ENCODE results near the gene TMEM74B.
"Not testable (repeated sequence)": the region's sequence is repeated elsewhere in the genome, so short reads cannot be mapped to it uniquely, and the experiment has no call there.

Gene TMEM74B

DNA sequence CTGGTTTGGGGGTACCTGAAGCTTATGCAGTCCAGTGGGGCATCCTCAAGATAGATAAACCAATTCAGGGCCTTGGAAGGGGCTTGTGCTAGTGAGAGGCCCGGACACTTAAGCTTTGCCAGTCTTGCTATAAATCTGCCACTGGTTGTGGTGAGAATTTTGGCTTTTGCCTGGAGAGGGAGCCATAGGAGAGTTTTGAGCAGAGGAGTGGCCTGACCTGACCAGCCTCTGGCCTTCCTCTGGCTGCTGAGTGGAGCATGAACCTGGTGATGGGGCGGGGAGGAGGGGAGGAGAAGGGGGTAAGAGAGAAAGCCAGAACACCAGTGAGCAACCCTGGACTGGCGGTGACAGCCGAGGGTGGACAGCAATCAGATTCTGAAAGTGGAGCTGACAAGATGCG, 7.1 kb downstream of the TMEM74B start:
- DNase-seq, result no peak

DNA sequence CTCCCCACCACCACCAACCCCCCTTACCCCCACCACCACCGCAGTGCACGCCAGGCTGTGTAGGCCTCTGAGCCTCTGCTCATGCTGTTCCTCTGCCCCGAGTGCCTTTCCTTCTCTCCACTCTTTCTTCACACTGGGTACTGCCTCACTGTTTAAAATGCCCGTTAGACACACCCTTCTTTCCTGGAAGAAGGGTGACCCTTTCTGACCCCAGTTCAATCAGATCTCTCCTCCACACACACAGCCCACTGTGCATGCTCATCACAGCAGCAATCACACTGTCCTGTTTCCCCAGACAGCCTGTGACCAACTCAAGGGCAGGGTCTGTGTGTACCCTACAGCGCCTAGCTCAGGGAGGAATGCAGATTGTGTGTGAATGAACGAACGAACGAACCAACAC, 10.0 kb downstream of the TMEM74B start:
- DNase-seq, result no peak

DNA sequence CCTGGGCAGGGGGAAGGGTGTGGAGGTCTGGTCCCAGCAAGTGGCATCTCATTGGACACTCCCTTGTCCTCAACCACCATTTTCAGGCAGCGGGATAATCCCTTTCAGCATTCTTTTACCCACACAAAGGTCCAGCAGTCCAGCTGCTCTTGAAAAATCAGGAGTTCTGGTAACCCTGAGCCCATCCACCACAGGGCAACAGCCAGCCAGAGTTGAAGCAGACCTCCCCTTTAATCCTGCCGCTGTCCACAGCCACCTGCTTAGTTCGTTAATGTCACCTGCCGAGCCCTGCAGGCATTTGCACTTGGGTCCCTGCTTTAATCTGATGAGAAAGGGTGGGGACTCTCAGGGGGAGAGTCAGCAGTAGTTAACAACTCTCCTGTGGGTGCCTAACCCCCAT, 11.1 kb downstream of the TMEM74B start:
- no peak for DNase-seq

DNA sequence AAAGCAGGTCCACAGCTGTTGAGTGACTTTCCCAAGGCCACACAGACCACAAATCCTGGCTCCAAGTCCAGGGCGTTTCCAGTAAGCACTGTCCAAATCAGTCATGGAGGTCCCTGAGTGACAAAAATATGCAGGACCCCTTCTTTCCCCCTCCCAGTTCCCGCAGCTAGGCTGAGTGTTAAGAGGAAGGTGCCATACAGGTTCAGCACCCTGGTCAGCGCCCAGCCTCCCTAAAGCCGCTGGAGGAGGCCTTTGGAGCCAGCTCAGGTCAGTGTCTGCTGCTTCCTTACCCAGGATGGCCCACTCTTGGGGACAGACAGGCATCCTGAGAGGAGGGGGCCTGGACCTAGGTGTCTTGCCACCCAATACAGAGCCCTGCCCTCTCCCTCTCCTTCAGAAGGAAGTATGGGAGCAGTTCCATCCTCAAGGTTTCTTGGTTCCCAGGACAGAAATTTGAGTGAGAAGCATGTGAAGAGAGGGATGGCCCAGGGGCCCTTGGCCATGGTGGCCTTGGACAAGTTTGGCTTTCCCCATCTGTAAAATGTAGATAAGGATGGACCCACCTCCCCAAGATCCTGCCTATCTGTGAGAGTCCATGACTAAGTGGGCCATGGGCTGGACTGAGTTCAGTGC, 13.2 kb downstream of the TMEM74B start:
- DNase-seq, result no peak

DNA sequence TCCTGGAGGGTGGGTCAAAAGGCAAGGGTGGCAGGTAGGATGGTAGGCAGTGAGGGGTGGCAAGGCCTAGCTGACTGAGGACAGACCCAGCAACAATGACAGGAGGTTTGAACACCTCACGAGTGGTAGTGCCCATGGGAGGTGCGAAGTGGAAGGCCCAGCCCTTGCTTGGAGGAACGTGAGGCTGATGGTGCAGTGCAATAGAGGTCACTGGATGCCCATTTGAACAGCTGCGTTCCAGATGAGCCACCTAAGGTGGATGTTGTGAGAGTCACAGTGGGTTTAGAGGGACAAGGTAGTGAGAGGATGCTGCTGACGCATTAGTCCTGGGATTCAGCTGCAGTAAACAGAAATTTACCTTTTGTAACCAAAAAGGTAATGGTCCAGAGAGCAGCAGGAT, 15.6 kb downstream of the TMEM74B start:
- no peak for DNase-seq

DNA sequence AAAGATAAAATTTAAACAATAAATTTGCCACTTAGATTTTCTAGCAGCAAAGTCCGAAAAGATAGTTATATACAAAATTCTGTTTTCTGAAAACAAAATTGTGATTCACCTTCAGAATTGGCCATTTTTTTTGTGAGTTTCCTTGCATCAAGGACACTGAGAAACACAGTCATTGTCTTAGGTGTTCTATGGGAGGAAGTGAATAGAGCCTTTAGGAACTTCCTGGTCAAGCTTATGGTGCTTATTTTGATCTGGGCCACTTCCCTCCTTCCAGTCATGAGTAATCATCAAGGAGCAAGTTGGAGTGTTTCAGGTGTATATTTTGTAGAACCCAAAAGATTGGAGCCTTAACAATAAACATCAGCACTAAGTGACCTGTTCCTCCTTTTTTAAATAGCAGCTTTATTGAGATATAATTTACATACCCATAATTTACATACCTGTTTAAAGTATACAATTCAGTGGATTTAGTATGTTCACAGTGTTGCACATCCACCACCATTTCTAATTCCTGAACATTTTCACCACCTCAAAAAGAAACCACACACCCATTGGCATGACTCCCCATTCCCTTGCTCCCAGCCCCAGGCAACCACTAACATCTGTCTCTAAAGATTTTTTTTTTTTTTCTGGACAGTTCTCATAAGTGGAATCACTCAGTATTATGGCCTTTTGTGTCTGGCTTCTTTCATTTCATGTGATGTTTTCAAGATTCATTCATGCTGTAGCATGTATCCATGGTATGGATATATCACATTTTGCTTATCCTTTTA, 17.6 kb downstream of the TMEM74B start:
- DNase-seq, result no peak

DNA sequence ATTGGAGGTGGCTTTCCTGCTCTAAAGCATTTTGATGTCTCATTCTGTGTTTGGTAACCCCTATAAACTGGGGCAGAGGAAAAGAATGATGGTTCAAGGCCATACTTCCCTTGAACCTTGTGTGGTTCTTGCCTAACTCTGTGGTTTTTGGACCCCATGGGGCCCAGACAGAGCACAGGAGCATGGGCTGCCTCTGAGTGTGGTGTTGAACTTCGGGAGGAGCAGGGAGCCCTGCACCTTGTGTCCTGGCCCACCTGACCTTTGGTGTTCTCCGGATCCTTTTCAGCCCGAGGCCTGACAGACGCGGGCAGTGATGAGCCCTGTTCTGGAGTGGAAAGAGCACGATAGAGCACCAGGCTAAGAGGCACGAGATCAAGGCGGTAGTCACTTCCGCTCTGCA, 18.8 kb downstream of the TMEM74B start:
- DNase-seq, result no peak

DNA sequence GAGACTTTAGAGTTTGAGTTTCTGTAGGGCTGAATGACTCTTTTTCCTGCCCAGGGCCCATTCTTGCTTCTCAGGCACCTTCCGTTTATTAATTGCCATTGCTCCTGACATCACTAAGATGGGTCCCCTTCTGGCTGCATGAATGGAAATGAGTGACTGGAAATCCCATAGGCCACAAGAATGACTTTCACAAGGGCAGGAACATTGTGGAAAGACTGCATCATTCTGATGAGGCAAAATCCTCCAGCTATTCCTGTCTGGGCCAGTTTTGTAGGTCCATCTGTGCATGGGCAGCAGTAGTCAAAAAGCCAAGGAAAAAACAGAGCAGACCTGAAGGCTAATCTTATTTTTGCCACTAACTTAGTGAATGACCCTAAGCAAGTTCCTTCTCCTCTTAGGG, 19.3 kb downstream of the TMEM74B start:
- DNase-seq, result no peak

DNA sequence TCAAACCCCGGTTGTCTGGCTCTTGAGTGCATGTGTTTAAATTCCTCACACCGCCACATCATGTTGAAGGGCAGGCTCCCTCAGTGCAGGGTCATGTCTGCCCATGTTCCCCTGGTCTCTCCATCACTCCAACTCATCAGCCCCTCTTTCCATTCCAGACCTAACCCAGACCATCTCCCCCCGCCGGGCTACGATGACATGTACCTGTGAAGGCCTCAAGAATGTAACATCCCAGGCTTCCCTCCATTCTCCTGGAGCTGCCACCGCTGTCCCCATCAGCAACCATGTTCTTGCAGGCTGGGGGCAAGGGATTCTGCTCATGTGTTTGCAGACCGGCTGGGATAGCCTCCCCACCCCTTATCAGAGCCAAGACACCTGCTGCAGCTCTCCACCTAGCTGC, 19.9 kb downstream of the TMEM74B start:
- DNase-seq, result no peak

DNA sequence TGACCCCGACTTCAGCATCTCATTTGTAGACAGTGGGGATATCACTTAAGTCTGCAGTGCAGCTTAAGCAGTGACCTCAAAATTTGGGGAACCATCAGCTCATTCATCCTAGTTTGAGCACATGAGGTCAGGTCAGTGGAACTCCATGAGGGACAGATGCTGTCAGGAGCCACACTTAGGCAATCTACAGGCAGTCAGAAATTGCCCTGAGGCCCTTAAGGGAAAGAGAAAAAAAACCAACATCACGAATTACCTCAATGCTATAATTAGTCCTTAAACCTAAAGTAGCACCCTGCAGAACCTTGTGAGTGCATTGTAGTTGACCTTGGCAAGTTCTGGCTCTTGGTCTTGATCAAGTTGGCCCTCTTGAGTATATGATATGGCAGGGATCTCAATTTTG, 21.1 kb downstream of the TMEM74B start:
- DNase-seq, result no peak

DNA sequence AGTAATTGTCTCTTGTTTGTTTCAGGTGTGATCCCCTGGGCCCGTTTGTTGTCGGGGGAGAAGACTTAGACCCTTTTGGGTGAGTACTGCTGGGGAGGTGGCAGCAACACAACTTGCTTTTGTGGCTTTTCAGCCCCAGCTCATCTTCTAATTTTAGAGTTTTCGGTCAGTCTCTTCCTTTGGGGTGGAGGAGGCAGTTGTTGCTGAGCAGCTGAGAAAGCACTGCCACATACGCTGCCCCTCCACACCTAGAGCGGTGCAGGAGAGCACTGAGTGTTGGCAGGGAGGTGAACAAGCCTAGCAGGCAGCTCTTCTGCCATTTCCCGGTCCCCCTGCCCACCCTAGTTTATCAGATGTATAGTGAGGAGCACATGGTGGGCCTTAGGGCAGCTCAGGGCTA, 21.7 kb downstream of the TMEM74B start:
- DNase-seq, result no peak

DNA sequence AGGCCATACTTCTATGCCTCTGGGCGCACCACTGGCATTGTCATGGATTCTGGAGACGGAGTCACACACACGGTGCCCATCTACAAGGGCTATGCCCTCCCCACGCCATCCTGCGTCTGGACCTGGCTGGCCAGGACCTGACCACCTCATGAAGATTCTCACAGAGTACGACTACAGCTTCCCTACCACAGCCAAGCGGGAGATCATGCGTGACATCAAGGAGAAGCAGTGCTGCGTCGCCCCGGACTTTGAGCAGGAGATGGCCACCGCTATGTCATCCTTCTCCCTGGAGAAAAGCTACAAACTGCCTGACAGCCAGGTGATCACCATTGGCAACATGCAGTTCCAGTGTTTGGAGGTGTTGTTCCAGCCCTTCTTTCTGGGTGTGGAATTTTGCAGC, 23.8 kb downstream of the TMEM74B start:
- no peak for DNase-seq

DNA sequence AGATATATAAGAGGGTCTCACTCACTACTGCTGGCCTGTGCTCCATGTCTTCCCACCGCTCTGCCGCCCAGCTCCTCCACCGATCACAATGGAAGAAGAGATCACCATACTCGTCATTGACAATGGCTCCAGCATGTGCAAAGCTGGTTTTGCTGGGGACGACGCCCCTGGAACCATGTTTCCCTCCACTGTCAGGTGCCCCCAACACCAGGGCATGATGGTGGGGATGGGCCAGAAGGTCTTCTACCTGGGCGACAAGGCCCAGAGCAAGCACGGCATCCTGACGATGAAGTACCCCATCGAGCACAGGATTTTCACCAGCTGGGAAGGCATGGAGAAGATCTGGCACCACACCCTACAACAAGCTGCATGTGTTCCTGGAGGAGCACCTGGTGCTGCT, 24.3 kb downstream of the TMEM74B start:
- DNase-seq, result no peak

DNA sequence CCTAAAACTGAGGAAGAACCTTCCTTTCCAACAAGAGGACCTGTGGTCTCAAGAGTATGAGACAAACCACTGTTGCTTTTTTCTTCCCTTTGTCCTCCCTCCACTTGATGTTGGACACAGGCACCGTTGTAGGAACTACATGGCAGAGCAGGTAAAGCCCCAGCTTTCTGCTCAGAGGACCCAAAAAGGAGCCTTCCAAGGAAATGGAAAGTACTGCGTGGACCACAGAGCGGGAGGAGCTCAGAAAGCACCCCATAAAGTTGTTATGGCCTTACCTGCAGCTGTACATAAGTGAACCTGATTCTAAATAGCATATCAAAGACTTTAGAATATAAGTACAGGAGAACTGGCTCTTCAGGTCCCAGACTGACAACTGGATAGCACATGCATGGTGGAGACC, 29.4 kb downstream of the TMEM74B start:
- no peak for DNase-seq

DNA sequence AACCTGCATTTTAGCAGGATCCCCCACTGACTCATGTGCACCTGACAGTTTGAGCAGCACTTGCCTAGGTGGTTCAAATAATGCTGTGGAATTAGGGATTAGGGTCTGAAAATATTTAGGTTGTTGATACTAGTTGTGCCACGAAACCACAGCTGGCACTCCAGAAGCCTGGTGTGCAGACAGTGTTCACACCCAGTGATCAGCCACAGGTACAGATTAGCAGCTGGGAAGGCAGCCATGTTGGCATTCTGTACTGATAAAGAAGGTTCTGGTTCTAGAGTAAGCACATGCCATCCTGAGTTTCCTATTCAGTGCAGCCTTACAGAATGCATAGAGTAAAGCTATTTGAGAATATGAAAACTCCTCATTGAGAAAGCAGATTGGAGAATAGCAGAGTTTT, 30.1 kb downstream of the TMEM74B start:
- DNase-seq, result no peak

DNA sequence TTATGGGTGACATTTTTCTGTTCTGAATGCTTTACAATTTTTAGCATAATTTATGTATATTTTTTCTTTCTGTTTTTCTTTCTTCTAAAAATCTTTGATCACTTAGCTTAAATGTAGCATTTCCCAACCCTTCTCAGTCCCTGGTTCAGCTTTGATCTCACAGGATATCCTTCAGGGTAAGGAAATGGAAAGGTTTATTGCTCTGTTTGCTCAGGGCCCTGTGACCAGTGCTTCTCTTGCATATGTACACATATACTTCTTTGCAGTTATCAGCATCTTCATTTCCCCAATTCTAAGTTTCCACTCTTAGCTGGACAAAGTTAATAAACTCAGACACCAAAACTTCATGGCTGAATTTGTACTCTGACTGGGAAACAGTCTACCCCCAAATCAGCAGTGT, 30.6 kb downstream of the TMEM74B start:
- no peak for DNase-seq

DNA sequence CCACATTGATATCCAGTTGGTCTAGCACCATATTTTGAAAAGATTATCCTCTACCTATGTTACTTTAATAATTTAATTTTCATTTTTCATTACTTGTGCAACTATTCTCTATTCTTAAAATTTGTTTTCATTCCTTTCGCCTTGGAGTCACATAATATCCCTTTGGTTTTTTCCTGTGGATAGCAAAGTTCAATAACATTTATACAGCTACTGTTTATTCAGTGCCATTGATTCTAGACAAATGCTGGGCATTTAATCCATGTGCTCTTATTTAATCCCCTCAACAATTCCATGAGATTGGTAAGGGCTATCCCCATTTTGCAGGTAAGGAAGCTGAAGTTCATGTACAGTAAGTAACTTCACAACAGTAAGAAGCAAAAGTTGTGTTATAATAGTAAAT, 33.8 kb downstream of the TMEM74B start:
- DNase-seq, result no peak

DNA sequence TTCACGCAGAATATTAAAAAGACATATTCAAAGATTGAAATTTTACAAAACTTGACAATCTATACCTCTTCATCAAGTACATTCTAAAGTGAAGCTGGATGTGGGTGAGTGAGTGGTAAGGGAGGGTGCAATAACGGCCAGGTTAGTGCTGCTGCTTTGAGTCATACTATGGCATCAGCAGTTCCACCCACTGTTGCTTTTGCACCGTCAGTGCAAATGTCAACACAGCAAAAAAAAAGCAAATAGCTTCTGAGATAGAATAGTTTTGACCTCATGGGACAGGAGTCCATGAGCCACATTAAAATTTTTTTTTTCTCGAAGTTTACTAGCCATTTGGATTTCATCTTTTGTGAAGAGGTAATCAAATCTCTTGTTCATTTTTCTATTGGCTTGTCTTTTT, 34.6 kb downstream of the TMEM74B start:
- DNase-seq, result no peak

DNA sequence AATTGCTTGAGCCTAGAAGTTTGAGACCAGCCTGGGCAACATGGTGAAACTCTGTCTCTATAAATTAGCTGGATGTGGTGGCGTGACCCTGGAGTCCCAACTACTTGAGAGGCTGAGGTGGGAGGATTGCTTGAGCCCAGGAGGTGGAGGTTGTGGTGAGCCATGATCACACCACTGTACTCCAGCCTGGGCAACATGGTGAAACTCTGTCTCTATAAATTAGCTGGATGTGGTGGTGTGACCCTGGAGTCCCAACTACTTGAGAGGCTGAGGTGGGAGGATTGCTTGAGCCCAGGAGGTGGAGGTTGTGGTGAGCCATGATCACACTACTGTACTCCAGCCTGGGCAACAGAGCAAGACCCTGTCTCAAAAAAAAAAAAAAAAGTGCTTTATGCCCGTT, 35.0 kb downstream of the TMEM74B start:
- DNase-seq, result not testable (repeated sequence)

DNA sequence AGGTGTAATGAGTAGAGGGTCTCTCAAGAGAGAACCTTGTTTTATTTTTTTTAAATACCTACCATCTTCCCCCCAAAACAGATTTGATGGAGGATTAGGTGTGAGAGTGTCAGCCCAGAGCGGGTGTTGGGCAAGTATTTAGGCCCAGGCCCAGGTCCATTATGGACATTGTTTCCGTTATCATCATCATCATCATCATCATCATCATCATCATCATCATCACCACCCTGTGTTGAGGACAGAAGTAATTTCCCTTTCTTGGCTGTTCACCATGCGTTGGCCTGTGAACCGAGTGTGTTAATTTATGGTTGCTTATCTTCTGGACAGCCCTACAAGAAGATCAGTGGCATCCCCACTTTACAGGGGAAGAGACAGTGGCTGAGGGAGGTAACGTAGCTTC, 37.8 kb downstream of the TMEM74B start:
- no peak for DNase-seq

DNA sequence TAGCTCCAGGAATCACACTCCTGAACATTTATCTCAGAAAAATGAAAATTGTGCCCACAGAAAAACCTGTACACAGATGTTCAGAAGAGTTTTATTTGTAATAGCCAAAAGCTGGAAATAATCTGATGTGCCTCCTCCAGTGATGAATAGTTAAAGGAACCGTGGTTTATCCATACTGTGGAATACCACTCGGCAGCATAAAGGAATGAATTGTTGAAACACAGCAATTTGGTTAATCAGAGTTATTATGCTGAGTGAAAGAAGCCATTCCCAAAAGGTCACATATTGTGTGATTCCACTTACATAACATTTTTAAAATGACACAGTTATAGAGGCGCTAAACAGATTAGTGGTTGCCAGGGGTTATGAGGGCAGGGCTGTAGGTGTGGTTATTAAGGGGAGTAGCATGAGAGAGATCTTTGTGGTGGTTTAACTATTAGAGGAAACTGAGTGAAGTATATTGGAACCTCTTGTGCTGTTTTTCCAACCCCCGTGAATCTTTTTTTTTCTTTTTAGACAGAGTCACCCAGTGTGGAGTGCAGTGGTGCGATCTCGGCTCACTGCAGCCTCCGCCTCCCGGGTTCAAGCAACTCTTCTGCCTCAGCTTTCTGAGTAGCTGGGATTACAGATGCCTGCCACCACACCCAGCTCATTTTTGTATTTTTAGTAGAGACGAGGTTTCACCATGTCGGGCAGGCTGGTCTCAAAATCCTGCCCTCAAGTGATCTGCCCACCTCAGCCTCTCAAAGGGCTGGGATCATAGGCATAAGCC, 40.2 kb downstream of the TMEM74B start:
- no peak for DNase-seq

DNA sequence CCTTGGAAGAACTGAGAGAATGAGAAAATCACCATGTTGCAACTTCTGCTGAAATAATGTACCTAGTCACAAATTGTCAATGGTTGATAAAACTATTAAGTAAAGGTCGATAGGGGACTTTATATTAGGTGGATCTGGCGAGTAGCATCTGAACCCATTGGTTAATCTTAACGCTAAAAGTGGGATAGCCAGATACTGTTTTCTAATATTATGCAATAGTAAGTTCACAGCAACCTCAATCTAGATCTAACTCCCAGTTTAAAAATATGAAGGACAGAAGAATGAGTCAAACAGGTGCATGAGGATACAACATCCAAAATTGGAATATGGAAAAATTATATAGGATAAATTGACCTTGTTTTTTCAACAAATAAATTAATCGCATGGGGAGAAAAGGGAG, 47.5 kb downstream of the TMEM74B start:
- DNase-seq, result no peak

DNA sequence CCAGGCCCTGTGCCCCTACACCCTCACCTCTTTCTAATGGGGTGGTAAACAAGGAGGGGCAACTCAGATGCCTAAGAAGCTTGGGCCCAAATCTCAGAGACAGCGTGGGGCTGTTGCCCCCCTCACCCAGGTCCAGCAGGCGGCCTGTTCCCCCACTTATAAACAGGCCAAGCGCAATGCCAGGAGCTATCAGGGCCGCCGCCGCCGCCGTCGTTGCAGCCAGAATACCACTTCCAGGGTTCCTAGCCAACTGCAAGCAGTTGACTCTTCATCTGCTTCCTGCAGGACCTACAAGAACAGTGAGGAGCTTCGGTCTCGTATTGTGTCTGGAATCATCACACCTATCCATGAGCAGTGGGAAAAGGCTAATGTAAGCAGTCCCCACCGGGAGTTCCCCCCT, 49.9 kb downstream of the TMEM74B start:
- no peak for DNase-seq

DNA sequence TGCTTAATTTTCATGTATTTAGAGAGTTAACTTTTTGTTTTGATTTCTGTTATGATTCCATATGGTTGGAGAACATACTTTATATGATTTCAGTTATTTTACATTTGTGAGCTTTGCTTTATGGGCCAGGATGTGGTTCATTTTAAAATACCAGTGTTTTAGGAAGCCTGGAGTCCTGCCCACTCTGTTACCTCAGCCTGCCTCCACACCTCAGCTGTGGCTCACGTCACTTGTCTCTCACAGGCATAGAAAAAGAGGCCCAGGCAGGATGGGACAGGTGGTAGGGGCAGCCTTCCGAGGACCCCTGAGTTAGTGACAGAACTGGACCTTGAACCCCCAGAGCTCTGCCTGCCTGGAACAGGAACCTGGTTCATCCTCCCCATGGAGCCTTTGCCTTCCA, 50.4 kb downstream of the TMEM74B start:
- no peak for DNase-seq

Measured in activated effector memory CD4-positive, alpha-beta T cell treated with Interleukin-2 at 50 U/mL for 16 hours (primary cell).